H9 (cell line): ENCODE results near the gene UFM1. TPM values are rescaled to one million over a fixed set of nuclear protein-coding genes. Genes with fewer than 3 reads are reported as not detected.

ENCODE experiments used
- DNase-seq: peaks from one replicate; pipeline ENCODE4 v3.0.0-alpha.2; 2017
- H2AFZ ChIP-seq: one replicate; pipeline ENCODE4 v1.6.1; 2013; ENCODE audit warnings: mild to moderate bottlenecking, low read length, control low read depth, moderate library complexity
- H2AK5ac ChIP-seq: 2 replicates; pipeline ENCODE4 v1.6.1; 2013; ENCODE audit warnings: low read length, control low read depth, mixed read lengths; ENCODE audit not compliant: insufficient read length
- H2BK120ac ChIP-seq: one replicate; pipeline ENCODE4 v1.6.1; 2013; ENCODE audit warnings: low read depth, mild to moderate bottlenecking, low read length, control low read depth, inconsistent platforms; ENCODE audit not compliant: poor library complexity, severe bottlenecking
- H2BK12ac ChIP-seq: 2 replicates; pipeline ENCODE4 v1.6.1; 2013; ENCODE audit warnings: low read length, control low read depth, mixed read lengths, low read depth; ENCODE audit not compliant: insufficient read length
- H2BK15ac ChIP-seq: 2 replicates; pipeline ENCODE4 v1.6.1; 2013; ENCODE audit warnings: low read depth, low read length, control low read depth
- H2BK20ac ChIP-seq: one replicate; pipeline ENCODE4 v1.6.1; 2013; ENCODE audit warnings: low read depth, mild to moderate bottlenecking, low read length, control low read depth, inconsistent platforms; ENCODE audit not compliant: poor library complexity, severe bottlenecking
- H2BK5ac ChIP-seq: 2 replicates; pipeline ENCODE4 v1.6.1; 2013; ENCODE audit warnings: low read length, control low read depth, mixed read lengths; ENCODE audit not compliant: insufficient read length
- H3K14ac ChIP-seq: 2 replicates; pipeline ENCODE4 v1.6.1; 2013; ENCODE audit warnings: low read length, control low read depth; ENCODE audit not compliant: insufficient read depth
- H3K18ac ChIP-seq: 2 replicates; pipeline ENCODE4 v1.6.1; 2013; ENCODE audit warnings: low read depth, mild to moderate bottlenecking, mixed read lengths, low read length, control low read depth; ENCODE audit not compliant: insufficient read length
- H3K23ac ChIP-seq: 2 replicates; pipeline ENCODE4 v1.6.1; 2013; ENCODE audit warnings: low read length, control low read depth, mixed read lengths, low read depth; ENCODE audit not compliant: insufficient read length
- H3K23me2 ChIP-seq: 2 replicates; pipeline ENCODE4 v1.6.1; 2013; ENCODE audit warnings: low read depth, mild to moderate bottlenecking, mixed read lengths, low read length, control low read depth; ENCODE audit not compliant: insufficient read length, poor library complexity, severe bottlenecking
- H3K27ac ChIP-seq: 2 replicates; pipeline ENCODE4 v1.5.1; 2013; ENCODE audit warnings: low read length, control low read depth, mixed read lengths, low read depth; ENCODE audit not compliant: insufficient read length
- H3K27me3 ChIP-seq: 2 replicates; pipeline ENCODE4 v1.6.1; 2013; ENCODE audit warnings: low read length, control low read depth, inconsistent platforms; ENCODE audit not compliant: insufficient read depth
- H3K4ac ChIP-seq: 2 replicates; pipeline ENCODE4 v1.6.1; 2013; ENCODE audit warnings: low read depth, mild to moderate bottlenecking, control low read depth, inconsistent platforms, low read length, moderate library complexity
- H3K4me1 ChIP-seq: 2 replicates; pipeline ENCODE4 v1.6.1; 2013; ENCODE audit warnings: low read length, control low read depth, inconsistent platforms; ENCODE audit not compliant: insufficient read depth
- H3K4me2 ChIP-seq: 2 replicates; pipeline ENCODE4 v1.6.1; 2013; ENCODE audit warnings: low read length, control low read depth, mixed read lengths; ENCODE audit not compliant: insufficient read length, insufficient read depth
- H3K56ac ChIP-seq: 2 replicates; pipeline ENCODE4 v1.6.1; 2013; ENCODE audit warnings: low read depth, mild to moderate bottlenecking, mixed read lengths, low read length, control low read depth; ENCODE audit not compliant: insufficient read length
- H3K79me1 ChIP-seq: 2 replicates; pipeline ENCODE4 v1.6.1; 2013; ENCODE audit warnings: low read depth, mild to moderate bottlenecking, moderate library complexity, low read length, control low read depth, inconsistent platforms; ENCODE audit not compliant: insufficient read depth, poor library complexity, severe bottlenecking
- H3K79me2 ChIP-seq: 2 replicates; pipeline ENCODE4 v1.6.1; 2013; ENCODE audit warnings: low read length, control low read depth, inconsistent platforms; ENCODE audit not compliant: insufficient read depth
- H3K9ac ChIP-seq: 2 replicates; pipeline ENCODE4 v1.6.1; 2013; ENCODE audit warnings: low read length, control low read depth, mixed read lengths; ENCODE audit not compliant: insufficient read length; ENCODE audit errors: extremely low read depth
- H3K9me3 ChIP-seq: one replicate; pipeline ENCODE4 v1.6.1; 2013; ENCODE audit warnings: low read depth, low read length, inconsistent platforms; ENCODE audit not compliant: control insufficient read depth
- H3T11ph ChIP-seq: one replicate; pipeline ENCODE4 v1.6.1; 2013; ENCODE audit warnings: mild to moderate bottlenecking, low read length, control low read depth, inconsistent platforms
- H4K20me1 ChIP-seq: one replicate; pipeline ENCODE4 v1.6.1; 2013; ENCODE audit not compliant: control insufficient read depth, insufficient read length, insufficient read depth
- H4K5ac ChIP-seq: 2 replicates; pipeline ENCODE4 v1.6.1; 2013; ENCODE audit warnings: low read depth, mild to moderate bottlenecking, mixed read lengths, low read length, control low read depth; ENCODE audit not compliant: insufficient read length
- H4K8ac ChIP-seq: replicated peaks from 2 replicates; pipeline ENCODE4 v1.6.1; 2013; ENCODE audit warnings: low read length, control low read depth, mixed read lengths, low read depth; ENCODE audit not compliant: insufficient read length
- H4K91ac ChIP-seq: 2 replicates; pipeline ENCODE4 v1.6.1; 2013; ENCODE audit warnings: low read depth, mild to moderate bottlenecking, moderate library complexity, mixed read lengths, low read length, control low read depth; ENCODE audit not compliant: insufficient read length
- H3K27ac Mint-ChIP-seq, 3 experiments: 2 replicates in 2 of 3; 3 replicates in 1 of 3; pipeline ENCODE4 v1.8.0; 2020 to 2021; ENCODE audit warnings: mixed read lengths in 3 of 3, mild to moderate bottlenecking in 1 of 3, moderate library complexity in 1 of 3
- H3K27me3 Mint-ChIP-seq: 2 replicates; pipeline ENCODE4 v1.8.0; 2021; ENCODE audit warnings: low read depth, mild to moderate bottlenecking, moderate library complexity, mixed read lengths
- H3K36me3 Mint-ChIP-seq, 3 experiments: 2 replicates in 2 of 3; 3 replicates in 1 of 3; pipeline ENCODE4 v1.8.0; 2020 to 2021; ENCODE audit warnings: low read depth in 3 of 3, mixed read lengths in 3 of 3; ENCODE audit not compliant: insufficient read depth in 1 of 3
- H3K4me1 Mint-ChIP-seq, 2 experiments: 2 replicates each; pipeline ENCODE4 v1.8.0; 2020; ENCODE audit warnings: mixed read lengths in 2 of 2
- H3K4me3 Mint-ChIP-seq, 2 experiments: 2 replicates in 1 of 2; 3 replicates in 1 of 2; pipeline ENCODE4 v1.8.0; 2020 to 2021; ENCODE audit warnings: mild to moderate bottlenecking in 2 of 2, mixed read lengths in 2 of 2, moderate library complexity in 1 of 2
- H3K9me3 Mint-ChIP-seq, 2 experiments: 2 replicates in 1 of 2; 3 replicates in 1 of 2; pipeline ENCODE4 v1.8.0; 2020; ENCODE audit warnings: mild to moderate bottlenecking in 2 of 2, mixed read lengths in 2 of 2, moderate library complexity in 1 of 2
- CTCF ChIP-seq: fragments of 200-600 bp; sonication (generic); conservative IDR thresholded peaks from 3 replicates; pipeline ENCODE4 v1.8.0; 2021; ENCODE audit warnings: antibody characterized with exemption, mild to moderate bottlenecking
- WGBS: extraction: QIAGEN DNeasy Blood & Tissue Kit; methylation state at CpG from one replicate; pipeline ENCODE4 v1.1.7; 2013; ENCODE audit warnings: missing lambda C conversion rate, low lambda C conversion rate, mixed read lengths; ENCODE audit not compliant: insufficient read length; ENCODE audit errors: extremely low coverage; 5-methylcytosine and 5-hydroxymethylcytosine counted together
- total RNA-seq: library from RNA; stranded (reverse); gene quantifications from 2 replicates; pipeline ENCODE4 v1.2.1, GENCODE V29; 2021

The UFM1 gene
- total RNA-seq, 1 experiment from 2014 or later: 57.3 TPM

- no peak overlapping the region for H3K27ac ChIP-seq
- no peaks in the 10 kb centered on the region for H3K23me2 ChIP-seq
- H2BK12ac ChIP-seq: no peak overlapping the region
- H3K9ac ChIP-seq: no peak overlapping the region
- Mint-ChIP-seq H3K27ac (peak overlapping the region in 1 of 3 experiments; percentile 45; a peak in 1 of 7 replicates), H3K27me3 (no peaks in the 10 kb centered on the region), H3K4me1 (0 out of 4 replicates have a peak, but pooled peaks cover 0 to 3% of the 10 kb centered on the region in 2 experiments), H3K9me3 (peaks cover 7 to 11% of the 10 kb centered on the region in 2 experiments; a peak in 3 of 5 replicates), H3K36me3 (peaks cover 0 to 15% (median 4%) of the 10 kb centered on the region in 3 experiments; a peak in 4 of 7 replicates), H3K4me3 (no peak overlapping the region)
- H2AFZ ChIP-seq: no peak overlapping the region
- no peak overlapping the region for H3K4me2 ChIP-seq
- no peak overlapping the region for H3K56ac ChIP-seq
- H2BK20ac ChIP-seq: no peak overlapping the region
- no peak overlapping the region for H3K18ac ChIP-seq
- WGBS: no CpG with 5 or more reads among the region's 1 CpG
- no peak overlapping the region for H2AK5ac ChIP-seq
- H3K4me1 ChIP-seq: no peaks in the 10 kb centered on the region
- H4K5ac ChIP-seq: no peak overlapping the region
- H4K91ac ChIP-seq: no peak overlapping the region
- no peak overlapping the region for H4K8ac ChIP-seq
- H2BK120ac ChIP-seq: no peak overlapping the region
- no peak overlapping the region for H3K14ac ChIP-seq
- H3K79me1 ChIP-seq: no peaks in the 10 kb centered on the region
- no peaks in the 10 kb centered on the region for H3K27me3 ChIP-seq
- H2BK5ac ChIP-seq: no peak overlapping the region
- H3K23ac ChIP-seq: no peak overlapping the region
- no peak overlapping the region for H2BK15ac ChIP-seq
- H4K20me1 ChIP-seq: no peaks in the 10 kb centered on the region
- no peaks in the 10 kb centered on the region for H3K9me3 ChIP-seq
- no peak overlapping the region for H3K4ac ChIP-seq
- no peak overlapping the region for H3T11ph ChIP-seq
- H3K79me2 ChIP-seq: no peaks in the 10 kb centered on the region
- no peak for DNase-seq
- no peak for TF ChIP-seq CTCF
Observed at GRCh38 chr13:38325426-38325825, 24.2 kb upstream of the UFM1 start.
